ENCODE measurements around the gene SLC9A2. TPM values are rescaled to one million over a fixed set of nuclear protein-coding genes. Genes with fewer than 3 reads are reported as not detected.
A peak's percentile ranks its signal among the peaks of the same experiment; 100 is the strongest.

Gene SLC9A2
- total RNA-seq, 2 donors from 2014 or later: not detected

DNA sequence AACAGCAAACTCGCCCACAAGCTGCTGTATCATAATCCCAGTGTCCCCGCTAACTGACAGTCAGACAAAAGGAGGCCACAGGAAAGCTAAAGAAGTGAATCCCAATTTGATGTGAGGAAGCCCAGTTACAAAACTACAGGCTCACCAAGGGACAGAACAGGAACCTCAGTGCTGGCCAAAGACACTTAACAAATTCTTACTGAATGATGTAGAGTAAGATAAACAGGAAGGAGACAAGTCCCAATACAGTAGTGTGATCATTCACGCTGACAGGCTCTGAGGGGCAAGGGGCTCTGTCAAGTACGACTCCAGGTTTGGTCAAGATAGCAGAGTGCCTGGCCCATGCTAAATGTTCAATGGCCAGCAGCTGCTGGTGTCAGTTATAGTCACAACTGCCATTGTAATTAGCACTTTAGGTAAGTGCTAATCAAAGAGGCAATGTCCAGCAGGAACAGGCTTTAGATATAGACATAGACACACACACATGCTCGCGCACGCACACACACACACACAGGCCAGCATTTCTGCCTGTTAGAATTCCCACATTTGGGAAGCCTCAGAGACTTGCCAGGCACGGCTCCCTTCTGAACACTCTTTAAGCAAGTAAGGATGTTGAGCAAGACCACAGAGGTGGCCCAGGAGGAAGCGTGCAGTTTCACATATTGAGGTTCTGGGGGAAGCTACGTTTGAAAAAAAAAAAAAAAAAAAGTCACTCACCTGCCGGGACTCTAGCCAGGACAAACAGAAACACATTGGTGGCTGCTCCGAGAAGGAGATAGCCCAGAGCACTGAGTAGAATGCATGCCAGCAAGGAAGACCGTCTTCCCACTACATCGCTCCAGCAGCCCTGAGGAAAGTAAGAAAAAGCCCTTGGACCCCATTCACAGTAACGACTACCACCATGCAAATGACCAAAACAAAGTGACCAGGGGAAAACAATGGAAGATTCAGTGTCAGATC is 107.1 kb downstream of the SLC9A2 start:
- Mint-ChIP-seq H3K27ac (no peak overlapping the region), H3K36me3 (ENCODE audit: low read depth) (peaks cover 53% of the 10 kb centered on the region), H3K4me3 (no peak overlapping the region), H3K27me3 (ENCODE audit: insufficient read depth) (no peaks in the 10 kb centered on the region), H3K9me3 (no peaks in the 10 kb centered on the region), H3K4me1 (peaks cover 4% of the 10 kb centered on the region)
- Histone ChIP-seq H3K27me3 (ENCODE audit: control insufficient read depth, insufficient read depth, low read length, poor library complexity, severe bottlenecking) (no peaks in the 10 kb centered on the region), H3K27ac (ENCODE audit: low read depth, low read length) (no peak overlapping the region), H3K9ac (ENCODE audit: extremely low read depth, low read length, poor library complexity, severe bottlenecking) (no peak overlapping the region), H3K36me3 (ENCODE audit: control insufficient read depth, insufficient read depth, low read length) (peaks cover 88% of the 10 kb centered on the region), H3K4me3 (ENCODE audit: low read length) (no peak overlapping the region), H3K4me1 (ENCODE audit: control insufficient read depth, insufficient read depth, low read length) (no peaks in the 10 kb centered on the region), H3K9me3 (ENCODE audit: control insufficient read depth, low read length) (no peaks in the 10 kb centered on the region)
- TF ChIP-seq, protein P1, sequence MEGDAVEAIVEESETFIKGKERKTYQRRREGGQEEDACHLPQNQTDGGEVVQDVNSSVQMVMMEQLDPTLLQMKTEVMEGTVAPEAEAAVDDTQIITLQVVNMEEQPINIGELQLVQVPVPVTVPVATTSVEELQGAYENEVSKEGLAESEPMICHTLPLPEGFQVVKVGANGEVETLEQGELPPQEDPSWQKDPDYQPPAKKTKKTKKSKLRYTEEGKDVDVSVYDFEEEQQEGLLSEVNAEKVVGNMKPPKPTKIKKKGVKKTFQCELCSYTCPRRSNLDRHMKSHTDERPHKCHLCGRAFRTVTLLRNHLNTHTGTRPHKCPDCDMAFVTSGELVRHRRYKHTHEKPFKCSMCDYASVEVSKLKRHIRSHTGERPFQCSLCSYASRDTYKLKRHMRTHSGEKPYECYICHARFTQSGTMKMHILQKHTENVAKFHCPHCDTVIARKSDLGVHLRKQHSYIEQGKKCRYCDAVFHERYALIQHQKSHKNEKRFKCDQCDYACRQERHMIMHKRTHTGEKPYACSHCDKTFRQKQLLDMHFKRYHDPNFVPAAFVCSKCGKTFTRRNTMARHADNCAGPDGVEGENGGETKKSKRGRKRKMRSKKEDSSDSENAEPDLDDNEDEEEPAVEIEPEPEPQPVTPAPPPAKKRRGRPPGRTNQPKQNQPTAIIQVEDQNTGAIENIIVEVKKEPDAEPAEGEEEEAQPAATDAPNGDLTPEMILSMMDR (conservative IDR thresholded peaks at IDR 0.05): no peak
- DNase-seq: no peak
- WGBS, 2 experiments (ENCODE audit: insufficient coverage in 1 of 2, insufficient read length in 1 of 2): 82 to 87% methylated on average over 11 to 15 of the region's 15 CpGs

DNA sequence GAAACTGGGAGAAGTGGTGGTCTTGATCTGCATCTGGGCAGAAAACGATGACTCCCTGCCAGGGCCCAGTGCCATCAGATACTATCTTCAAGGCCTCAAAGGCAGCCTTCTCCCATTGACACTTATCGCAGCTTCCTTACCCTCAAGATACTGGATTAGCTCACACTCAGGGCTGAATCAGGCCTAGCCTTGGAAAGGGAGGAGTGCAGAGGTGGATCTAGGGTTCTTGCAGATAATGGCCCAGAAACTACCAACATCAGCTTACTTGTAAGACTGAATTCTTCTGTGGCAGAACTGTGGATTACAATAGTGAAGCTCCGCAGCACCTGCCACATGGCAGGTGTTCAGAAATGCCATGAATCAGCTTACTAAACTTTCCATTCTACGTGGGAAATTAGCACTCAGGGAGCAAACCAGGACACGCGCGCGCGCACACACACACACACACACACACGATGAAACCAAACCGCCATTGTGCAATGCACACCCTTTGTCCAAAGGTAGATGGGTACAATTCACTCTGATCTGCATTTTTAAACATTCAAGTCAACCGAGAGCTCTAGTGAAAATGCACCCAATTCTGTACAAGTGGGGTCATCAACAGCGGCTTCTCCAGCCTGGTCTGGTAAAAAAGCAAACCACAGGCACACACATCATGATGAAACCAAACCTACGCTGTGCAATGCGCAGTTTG is 116.2 kb downstream of the SLC9A2 start:
- Histone ChIP-seq H3K36me3 (ENCODE audit: control insufficient read depth, insufficient read depth, low read length) (peaks cover 15% of the 10 kb centered on the region), H3K27ac (ENCODE audit: low read depth, low read length) (no peak overlapping the region), H3K9me3 (ENCODE audit: control insufficient read depth, low read length) (peaks cover 2% of the 10 kb centered on the region), H3K4me3 (ENCODE audit: low read length) (peak overlapping the region; percentile 96), H3K27me3 (ENCODE audit: control insufficient read depth, insufficient read depth, low read length, poor library complexity, severe bottlenecking) (no peaks in the 10 kb centered on the region), H3K4me1 (ENCODE audit: control insufficient read depth, insufficient read depth, low read length) (peaks cover 3% of the 10 kb centered on the region), H3K9ac (ENCODE audit: extremely low read depth, low read length, poor library complexity, severe bottlenecking) (peak overlapping the region; percentile 70)
- H3K27me3 Mint-ChIP-seq (ENCODE audit: insufficient read depth): no peaks in the 10 kb centered on the region
- peak overlapping the region; percentile 30 for H3K27ac Mint-ChIP-seq
- WGBS, 2 experiments (ENCODE audit: insufficient coverage in 1 of 2, insufficient read length in 1 of 2): 68 to 69% methylated on average over 8 to 15 of the region's 15 CpGs
- peak; percentile 56 for DNase-seq
- peaks cover 15% of the 10 kb centered on the region for H3K36me3 Mint-ChIP-seq (ENCODE audit: low read depth)
- no peaks in the 10 kb centered on the region for H3K9me3 Mint-ChIP-seq
- H3K4me1 Mint-ChIP-seq: peaks cover 16% of the 10 kb centered on the region
- peak overlapping the region; percentile 98 for H3K4me3 Mint-ChIP-seq
- TF ChIP-seq, protein P1 (conservative IDR thresholded peaks at IDR 0.05): no peak

DNA sequence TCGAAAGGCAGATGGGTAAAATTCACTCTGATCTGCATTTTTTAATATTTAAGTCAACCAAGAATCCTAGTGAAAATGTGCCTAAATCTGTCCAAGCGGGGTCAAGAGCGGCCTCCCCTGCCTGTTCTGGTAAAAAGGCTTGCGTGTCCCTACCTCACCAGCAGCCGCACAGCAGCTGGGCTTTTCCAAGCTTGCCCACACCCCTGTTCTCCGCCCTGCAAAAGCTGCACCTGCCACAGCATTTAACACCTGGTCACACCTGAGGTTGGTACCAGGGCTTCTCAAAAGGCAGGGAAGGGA is 116.7 kb downstream of the SLC9A2 start:
- Mint-ChIP-seq H3K4me1 (peaks cover 16% of the 10 kb centered on the region), H3K36me3 (ENCODE audit: low read depth) (peaks cover 10% of the 10 kb centered on the region), H3K27me3 (ENCODE audit: insufficient read depth) (no peaks in the 10 kb centered on the region), H3K4me3 (peak overlapping the region; percentile 98), H3K9me3 (no peaks in the 10 kb centered on the region), H3K27ac (peak overlapping the region; percentile 91)
- Histone ChIP-seq H3K9me3 (ENCODE audit: control insufficient read depth, low read length) (peaks cover 7% of the 10 kb centered on the region), H3K36me3 (ENCODE audit: control insufficient read depth, insufficient read depth, low read length) (peaks cover 10% of the 10 kb centered on the region), H3K4me3 (ENCODE audit: low read length) (peak overlapping the region; percentile 96), H3K4me1 (ENCODE audit: control insufficient read depth, insufficient read depth, low read length) (peaks cover 3% of the 10 kb centered on the region), H3K9ac (ENCODE audit: extremely low read depth, low read length, poor library complexity, severe bottlenecking) (peak overlapping the region; percentile 70), H3K27ac (ENCODE audit: low read depth, low read length) (no peak overlapping the region), H3K27me3 (ENCODE audit: control insufficient read depth, insufficient read depth, low read length, poor library complexity, severe bottlenecking) (no peaks in the 10 kb centered on the region)
- DNase-seq: no peak
- 9 to 24% methylated on average over 5 to 6 of the region's 6 CpGs for WGBS, 2 experiments (ENCODE audit: insufficient coverage in 1 of 2, insufficient read length in 1 of 2)
- TF ChIP-seq, protein P1 (conservative IDR thresholded peaks at IDR 0.05): no peak
